Measurements from ENCODE around the gene SLC9A7.

- TF ChIP-seq EZH2 (IDR thresholded peaks at IDR 0.05; ENCODE audit: insufficient read depth, poor library complexity, severe bottlenecking) (no peak), EZH2phosphoT487 (IDR thresholded peaks at IDR 0.05; ENCODE audit: insufficient read depth, low read depth) (no peak)
Observed at GRCh38 chrX:46595084-46595483, 163.8 kb downstream of the SLC9A7 start.
